ENCODE data around the gene TES. TPM values are rescaled to one million over a fixed set of nuclear protein-coding genes. Genes with fewer than 3 reads are reported as not detected.

TES gene
- polyA plus RNA-seq, 1 donor from 2014 or later, result 38.0 TPM

GRCh38 chr7:116231949-116232348 lies 21.6 kb downstream of the TES start:
- Histone ChIP-seq H3K27me3 (ENCODE audit: insufficient read depth, low read depth, low read length) (no peaks in the 10 kb centered on the region), H3K9me3 (ENCODE audit: low read length) (no peaks in the 10 kb centered on the region)

GRCh38 chr7:116232350-116232749 lies 22.0 kb downstream of the TES start:
- no peak overlapping the region for H3K4me3 ChIP-seq (ENCODE audit: low read length)
- H3K9me3 ChIP-seq (ENCODE audit: low read length), result no peaks in the 10 kb centered on the region
- no peaks in the 10 kb centered on the region for H3K9me2 ChIP-seq (ENCODE audit: insufficient read depth, low read length)
- no peak overlapping the region for H3K27ac ChIP-seq (ENCODE audit: low read length)
- no peaks in the 10 kb centered on the region for H3F3A ChIP-seq (ENCODE audit: insufficient read depth, low read length, poor library complexity, severe bottlenecking)
- H2AFZ ChIP-seq (ENCODE audit: low read depth, low read length), result no peak overlapping the region
- no peaks in the 10 kb centered on the region for H3K36me3 ChIP-seq (ENCODE audit: insufficient read depth, low read length)
- no peaks in the 10 kb centered on the region for H4K20me1 ChIP-seq (ENCODE audit: insufficient read depth)
- H3K27me3 ChIP-seq (ENCODE audit: insufficient read depth, low read depth, low read length), result no peaks in the 10 kb centered on the region
- no peaks in the 10 kb centered on the region for H3K79me2 ChIP-seq (replicated peaks; ENCODE audit: insufficient read depth, low read length)
- no peak overlapping the region for H3K4me2 ChIP-seq (ENCODE audit: low read length)
- TF ChIP-seq REST (IDR thresholded peaks at IDR 0.05; ENCODE audit: borderline replicate concordance) (no peak), EZH2 (IDR thresholded peaks at IDR 0.05; ENCODE audit: borderline replicate concordance, insufficient read depth, low read length, poor library complexity, severe bottlenecking) (no peak)
- H3K9ac ChIP-seq (ENCODE audit: low read length), result no peak overlapping the region

More at GRCh38 chr7:116231949-116232348, 21.6 kb downstream of the TES start:
- Histone ChIP-seq H3K9me2 (ENCODE audit: insufficient read depth, low read length) (no peaks in the 10 kb centered on the region), H3K27ac (ENCODE audit: low read length) (no peak overlapping the region), H4K20me1 (ENCODE audit: insufficient read depth) (no peaks in the 10 kb centered on the region), H2AFZ (ENCODE audit: low read depth, low read length) (no peak overlapping the region), H3K9ac (ENCODE audit: low read length) (no peak overlapping the region), H3K36me3 (ENCODE audit: insufficient read depth, low read length) (no peaks in the 10 kb centered on the region), H3F3A (ENCODE audit: insufficient read depth, low read length, poor library complexity, severe bottlenecking) (no peaks in the 10 kb centered on the region), H3K4me2 (ENCODE audit: low read length) (no peak overlapping the region), H3K79me2 (replicated peaks; ENCODE audit: insufficient read depth, low read length) (no peaks in the 10 kb centered on the region), H3K4me3 (ENCODE audit: low read length) (no peak overlapping the region)
- TF ChIP-seq TAF1 (IDR thresholded peaks at IDR 0.05; ENCODE audit: low read depth) (no peak), SMC3 (conservative IDR thresholded peaks at IDR 0.05; ENCODE audit: poor library complexity) (no peak), EP300 (conservative IDR thresholded peaks at IDR 0.05; ENCODE audit: poor library complexity, severe bottlenecking) (no peak), MXI1 (conservative IDR thresholded peaks at IDR 0.05; ENCODE audit: poor library complexity, severe bottlenecking) (no peak), EZH2 (IDR thresholded peaks at IDR 0.05; ENCODE audit: borderline replicate concordance, insufficient read depth, low read length, poor library complexity, severe bottlenecking) (no peak), CTCF (IDR thresholded peaks at IDR 0.05; ENCODE audit: poor library complexity, severe bottlenecking) (no peak), REST (IDR thresholded peaks at IDR 0.05; ENCODE audit: borderline replicate concordance) (no peak), POLR2AphosphoS5 (IDR thresholded peaks at IDR 0.05) (no peak), RAD21 (conservative IDR thresholded peaks at IDR 0.05) (no peak)

All from neural cell (in vitro differentiated cells).